Testis (tissue), 2 donors: ENCODE measurements around the gene CERT1.

ENCODE experiments used
- POLR2A ChIP-seq: fragments of 450-650 bp; IDR thresholded peaks from one replicate; pipeline ENCODE4 v1.6.1; 2017; ENCODE audit warnings: antibody characterized with exemption, mild to moderate bottlenecking, moderate library complexity
- TF ChIP-seq, protein P1 (sequence below), 3 experiments: fragments of 450-650 bp in 2 of 3; fragments of 200-600 bp in 1 of 3; sonication (generic) in 1 of 3; IDR thresholded peaks; one replicate each; pipeline ENCODE4 v1.5.1; 2016 to 2019; ENCODE audit warnings: antibody characterized with exemption in 3 of 3, mild to moderate bottlenecking in 2 of 3, moderate library complexity in 1 of 3

DNA sequence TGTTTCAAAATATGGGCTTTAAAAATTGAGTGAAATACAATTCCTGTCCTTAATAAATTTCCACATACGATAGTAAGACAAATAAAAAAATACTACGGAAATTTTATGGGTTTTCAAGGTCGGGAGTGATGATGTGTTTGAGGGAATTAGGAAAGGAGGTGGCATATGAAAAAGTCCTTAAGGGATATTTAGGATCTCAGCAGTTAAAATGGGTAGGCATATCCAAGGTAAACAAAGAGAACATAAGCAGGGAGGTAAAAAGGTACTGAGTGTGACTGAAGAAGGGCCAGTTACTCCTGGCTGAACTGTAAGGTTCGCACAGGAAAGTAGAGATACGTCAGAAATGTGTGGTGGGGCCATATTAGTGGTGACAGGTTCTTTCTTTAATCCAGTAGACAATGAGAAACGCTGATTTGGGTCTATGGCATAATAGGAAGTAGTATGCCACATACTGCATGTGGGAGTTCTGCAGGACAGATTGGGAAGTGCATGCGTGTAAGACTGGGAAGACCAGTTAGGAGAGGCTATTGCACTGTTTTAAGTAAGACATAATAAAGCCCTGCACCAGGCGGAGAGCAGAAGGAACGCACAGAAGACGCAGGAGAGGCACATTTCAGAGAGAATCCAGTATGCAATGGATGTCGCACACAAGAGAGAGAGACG lies 175.3 kb downstream of the CERT1 start:
- TF ChIP-seq, protein P1, sequence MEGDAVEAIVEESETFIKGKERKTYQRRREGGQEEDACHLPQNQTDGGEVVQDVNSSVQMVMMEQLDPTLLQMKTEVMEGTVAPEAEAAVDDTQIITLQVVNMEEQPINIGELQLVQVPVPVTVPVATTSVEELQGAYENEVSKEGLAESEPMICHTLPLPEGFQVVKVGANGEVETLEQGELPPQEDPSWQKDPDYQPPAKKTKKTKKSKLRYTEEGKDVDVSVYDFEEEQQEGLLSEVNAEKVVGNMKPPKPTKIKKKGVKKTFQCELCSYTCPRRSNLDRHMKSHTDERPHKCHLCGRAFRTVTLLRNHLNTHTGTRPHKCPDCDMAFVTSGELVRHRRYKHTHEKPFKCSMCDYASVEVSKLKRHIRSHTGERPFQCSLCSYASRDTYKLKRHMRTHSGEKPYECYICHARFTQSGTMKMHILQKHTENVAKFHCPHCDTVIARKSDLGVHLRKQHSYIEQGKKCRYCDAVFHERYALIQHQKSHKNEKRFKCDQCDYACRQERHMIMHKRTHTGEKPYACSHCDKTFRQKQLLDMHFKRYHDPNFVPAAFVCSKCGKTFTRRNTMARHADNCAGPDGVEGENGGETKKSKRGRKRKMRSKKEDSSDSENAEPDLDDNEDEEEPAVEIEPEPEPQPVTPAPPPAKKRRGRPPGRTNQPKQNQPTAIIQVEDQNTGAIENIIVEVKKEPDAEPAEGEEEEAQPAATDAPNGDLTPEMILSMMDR (IDR thresholded peaks at IDR 0.05) = peak in 1 of 3 experiments; percentile 43
- no peak for TF ChIP-seq POLR2A
